A549 (cell line): ENCODE results near the gene KIF16B. TPM values are rescaled to one million over a fixed set of nuclear protein-coding genes. Genes with fewer than 3 reads are reported as not detected.

Experiments
- ATAC-seq, 2 experiments: fragments of 200-7000 bp in 1 of 2; fragments of >200 bp in 1 of 2; cut with Nextera tagmentation in 1 of 2; cut with Tn5 transposase in 1 of 2; 3 replicates each; pipeline versions ENCODE4 v1.8.0 to v1.9.1; 2018 to 2020; ENCODE audit warnings: mild to moderate bottlenecking in 1 of 2, moderate library complexity in 1 of 2
- CTCF ChIA-PET: fragments of 300-600 bp; sonication (Branson Sonifier 250); formaldehyde crosslinking; extraction: SDS; loops from one replicate; lab custom pipeline; 2021; ENCODE audit warnings: antibody characterized with exemption, inconsistent platforms; lab: Yijun Ruan, JAX
- POLR2A ChIA-PET: fragments of 350-600 bp; formaldehyde crosslinking; extraction: SDS; loops from one replicate; lab custom pipeline; 2021; ENCODE audit warnings: antibody characterized with exemption, inconsistent platforms; lab: Yijun Ruan, JAX
- DNase-seq, 2 experiments: peaks; one replicate each; pipeline versions ENCODE4 v3.0.0 to v3.0.0-alpha.2; 2011 to 2016; ENCODE audit warnings: low read depth in 1 of 2, low spot score in 1 of 2
- FAIRE-seq: peaks from 2 replicates; lab custom pipeline; 2011; peaks lifted over from hg19 to GRCh38; lab: Jason Lieb, UNC
- H3K27ac ChIP-seq, 2 experiments: fragments of >200 bp; sonication (Bioruptor Twin); formaldehyde crosslinking; 3 replicates each; pipeline ENCODE4 v1.5.1; 2016 to 2017
- H3K4me1 ChIP-seq: fragments of >200 bp; sonication (Bioruptor Twin); formaldehyde crosslinking; 3 replicates; pipeline ENCODE4 v1.6.1; 2016
- H3K4me2 ChIP-seq: fragments of >200 bp; sonication (Bioruptor Twin); formaldehyde crosslinking; 3 replicates; pipeline ENCODE4 v1.6.1; 2016
- H3K4me3 ChIP-seq: fragments of >200 bp; sonication (Bioruptor Twin); formaldehyde crosslinking; 3 replicates; pipeline ENCODE4 v1.5.1; 2016
- H3K9me3 ChIP-seq: fragments of >200 bp; sonication (Bioruptor Twin); formaldehyde crosslinking; 3 replicates; pipeline ENCODE4 v1.6.1; 2016
- CHD4 ChIP-seq: fragments of 200-600 bp; sonication (generic); IDR thresholded peaks from 2 replicates; pipeline ENCODE4 v1.6.1; 2016; ENCODE audit warnings: antibody characterized with exemption, mild to moderate bottlenecking, borderline replicate concordance
- EHMT2 ChIP-seq: fragments of 200-600 bp; sonication (generic); IDR thresholded peaks from 2 replicates; pipeline ENCODE4 v1.6.1; 2016; ENCODE audit warnings: antibody characterized with exemption, low read depth, mild to moderate bottlenecking, moderate library complexity
- HOXA7 ChIP-seq: fragments of 250-450 bp; sonication (Bioruptor Pico); IDR thresholded peaks from 2 replicates; pipeline ENCODE4 v1.5.0; 2020; ENCODE audit warnings: mild to moderate bottlenecking, moderate library complexity
- JUN ChIP-seq, 2 experiments: fragments of >200 bp; sonication (Bioruptor Twin); formaldehyde crosslinking; IDR thresholded peaks; 2 replicates in 1 of 2; 3 replicates in 1 of 2; pipeline ENCODE4 v1.6.1; 2016 to 2017
- JUNB ChIP-seq: fragments of >200 bp; sonication (Bioruptor Twin); formaldehyde crosslinking; IDR thresholded peaks from 2 replicates; pipeline ENCODE4 v1.6.1; 2016
- KDM1A ChIP-seq: fragments of 200-600 bp; sonication (generic); IDR thresholded peaks from 2 replicates; pipeline ENCODE4 v1.6.1; 2016; ENCODE audit warnings: low read depth, mild to moderate bottlenecking
- MAZ ChIP-seq: fragments of 150-350 bp; IDR thresholded peaks from 2 replicates; pipeline ENCODE4 v1.6.1; 2014; ENCODE audit warnings: antibody characterized with exemption, low read depth, low read length, borderline replicate concordance
- NR3C1 ChIP-seq: fragments of >200 bp; sonication (Bioruptor Twin); formaldehyde crosslinking; IDR thresholded peaks from 3 replicates; pipeline ENCODE4 v1.6.1; 2017
- POLR2A ChIP-seq: IDR thresholded peaks from 2 replicates; pipeline ENCODE4 v1.6.1; 2012; ENCODE audit warnings: mild to moderate bottlenecking, low read length
- RARB ChIP-seq: fragments of 250-450 bp; sonication (Bioruptor Pico); IDR thresholded peaks from 2 replicates; pipeline ENCODE4 v1.8.0; 2021; ENCODE audit warnings: mild to moderate bottlenecking, moderate library complexity
- RFX5 ChIP-seq: fragments of 450-650 bp; IDR thresholded peaks from 2 replicates; pipeline ENCODE4 v1.7.1; 2014; ENCODE audit warnings: antibody characterized with exemption, mild to moderate bottlenecking, moderate library complexity
- ZFP36 ChIP-seq: fragments of 450-650 bp; IDR thresholded peaks from 2 replicates; pipeline ENCODE4 v1.6.1; 2014; ENCODE audit warnings: borderline replicate concordance; ENCODE audit not compliant: partially characterized antibody
- ZSCAN20 ChIP-seq: fragments of 250-450 bp; sonication (Bioruptor Pico); IDR thresholded peaks from 2 replicates; pipeline ENCODE4 v1.8.0; 2022; ENCODE audit warnings: mild to moderate bottlenecking, moderate library complexity
- WGBS: methylation state at CpG from one replicate; pipeline ENCODE4 v1.1.6; 2017; ENCODE audit errors: missing lambda C conversion rate; 5-methylcytosine and 5-hydroxymethylcytosine counted together
- polyA plus RNA-seq, 4 experiments: library from polyadenylated mRNA; depleted of rRNA in 3 of 4; stranded (reverse); fragments of >200 nt; fragmentation: RNase III in 1 of 4; extraction: RNeasy Plus Mini Kit Qiagen cat#74134 plus additional on column Dnase treatment in 1 of 4; gene quantifications; 2 replicates in 3 of 4; 3 replicates in 1 of 4; pipeline ENCODE4 v1.2.3, GENCODE V29; 2011 to 2017
- TF ChIP-seq, protein P1 (sequence below): fragments of >200 bp; sonication (Bioruptor Twin); formaldehyde crosslinking; IDR thresholded peaks from 3 replicates; pipeline ENCODE4 v1.5.1; 2016
- TF ChIP-seq, protein P2 (sequence below): IDR thresholded peaks from 2 replicates; pipeline ENCODE4 v1.6.1; 2012
- TF ChIP-seq, protein P3 (sequence below): fragments of 250-450 bp; sonication (Bioruptor Pico); IDR thresholded peaks from 2 replicates; pipeline ENCODE4 v1.5.0; 2021; ENCODE audit warnings: mild to moderate bottlenecking, moderate library complexity, borderline replicate concordance
- TF ChIP-seq, protein P4 (sequence below): fragments of 150-350 bp; IDR thresholded peaks from 2 replicates; pipeline ENCODE4 v1.6.1; 2014; ENCODE audit warnings: low read depth, mild to moderate bottlenecking, low read length

KIF16B gene
- polyA plus RNA-seq, 2 of the 4 experiments (the other 2 are of a cell fraction) = 14.1 to 23.3 TPM

DNA sequence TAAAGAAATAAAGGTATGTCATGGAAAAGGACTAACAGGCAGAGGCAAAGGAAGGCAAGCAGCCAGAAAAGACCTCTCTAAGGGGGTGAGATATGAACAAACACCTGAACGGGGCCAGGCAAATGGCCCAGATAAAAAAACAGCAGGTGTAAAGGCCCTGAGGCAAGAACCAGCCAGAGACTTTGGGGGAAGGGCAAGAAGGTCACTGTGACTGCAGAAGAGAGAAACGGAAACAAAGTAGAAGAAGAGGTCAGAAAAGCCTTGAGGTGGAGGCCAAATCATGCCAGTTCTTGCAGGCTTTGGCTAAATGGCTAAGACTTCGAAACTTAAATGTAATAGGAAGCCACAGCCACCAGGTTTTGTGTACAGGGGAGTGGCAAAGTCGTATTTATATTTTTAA, 30.8 kb downstream of the KIF16B start:
- CTCF ChIA-PET = no interaction called here
- no peak for FAIRE-seq
- peaks cover 6% of the 10 kb centered on the region; the same call in 1 of the 3 replicates for H3K4me1 ChIP-seq
- TF ChIP-seq, protein P1, sequence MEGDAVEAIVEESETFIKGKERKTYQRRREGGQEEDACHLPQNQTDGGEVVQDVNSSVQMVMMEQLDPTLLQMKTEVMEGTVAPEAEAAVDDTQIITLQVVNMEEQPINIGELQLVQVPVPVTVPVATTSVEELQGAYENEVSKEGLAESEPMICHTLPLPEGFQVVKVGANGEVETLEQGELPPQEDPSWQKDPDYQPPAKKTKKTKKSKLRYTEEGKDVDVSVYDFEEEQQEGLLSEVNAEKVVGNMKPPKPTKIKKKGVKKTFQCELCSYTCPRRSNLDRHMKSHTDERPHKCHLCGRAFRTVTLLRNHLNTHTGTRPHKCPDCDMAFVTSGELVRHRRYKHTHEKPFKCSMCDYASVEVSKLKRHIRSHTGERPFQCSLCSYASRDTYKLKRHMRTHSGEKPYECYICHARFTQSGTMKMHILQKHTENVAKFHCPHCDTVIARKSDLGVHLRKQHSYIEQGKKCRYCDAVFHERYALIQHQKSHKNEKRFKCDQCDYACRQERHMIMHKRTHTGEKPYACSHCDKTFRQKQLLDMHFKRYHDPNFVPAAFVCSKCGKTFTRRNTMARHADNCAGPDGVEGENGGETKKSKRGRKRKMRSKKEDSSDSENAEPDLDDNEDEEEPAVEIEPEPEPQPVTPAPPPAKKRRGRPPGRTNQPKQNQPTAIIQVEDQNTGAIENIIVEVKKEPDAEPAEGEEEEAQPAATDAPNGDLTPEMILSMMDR = no peak
- TF ChIP-seq RARB (CRISPR knock-in tag) = no peak
- TF ChIP-seq JUN (IDR thresholded peaks at IDR 0.05) = no peak
- no peak for TF ChIP-seq EHMT2
- TF ChIP-seq, all 56 proteins: peak for 0
- WGBS = 71% methylated on average over 4 of the region's 4 CpGs
- ATAC-seq = no peak
- Histone ChIP-seq H3K9me3 (no peaks in the 10 kb centered on the region), H3K4me3 (no peak overlapping the region), H3K4me2 (no peak overlapping the region), H3K27ac (no peak overlapping the region)
- no peak for DNase-seq
- POLR2A ChIA-PET = interaction anchor here (0.5 kb wide), 1 partner anchor 8 kb away, joined by 3 read pairs; no protein-coding TSS in a partner anchor

DNA sequence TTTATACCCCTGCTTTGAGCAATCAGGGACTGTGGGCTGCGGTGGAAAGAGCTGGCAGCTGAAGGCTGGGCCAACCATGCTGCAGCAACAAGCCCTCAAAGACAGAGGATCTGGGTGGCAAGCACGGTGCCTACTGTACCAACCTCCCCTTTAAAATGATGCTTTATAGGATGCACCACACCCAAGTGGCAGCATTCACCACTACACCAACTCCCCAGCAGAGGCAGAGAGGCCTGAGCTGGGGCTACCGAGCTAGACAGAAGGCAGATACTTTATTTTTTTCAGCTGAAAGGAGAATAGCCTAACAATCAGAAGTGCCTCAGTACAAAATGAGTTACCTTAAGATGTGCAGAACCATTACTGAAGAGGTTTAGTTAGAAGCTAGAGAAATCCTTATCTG, 31.4 kb downstream of the KIF16B start:
- Histone ChIP-seq H3K4me2 (no peak overlapping the region), H3K9me3 (no peaks in the 10 kb centered on the region), H3K27ac (no peak overlapping the region), H3K4me3 (no peak overlapping the region), H3K4me1 (peaks cover 6% of the 10 kb centered on the region; the same call in 1 of the 3 replicates)
- ChIA-PET POLR2A (interaction anchor here (0.5 kb wide), 1 partner anchor 8 kb away, joined by 3 read pairs; no protein-coding TSS in a partner anchor), CTCF (interaction anchor here (1.1 to 2.9 kb wide), 2 partner anchors 11 to 24 kb away, joined by 3 to 13 read pairs; no protein-coding TSS in a partner anchor)
- no peak for FAIRE-seq
- 85% methylated on average over 3 of the region's 3 CpGs for WGBS
- no peak for TF ChIP-seq KDM1A
- peak; percentile 51 to 56; a peak in 1 of 6 replicates for ATAC-seq
- no peak for DNase-seq

DNA sequence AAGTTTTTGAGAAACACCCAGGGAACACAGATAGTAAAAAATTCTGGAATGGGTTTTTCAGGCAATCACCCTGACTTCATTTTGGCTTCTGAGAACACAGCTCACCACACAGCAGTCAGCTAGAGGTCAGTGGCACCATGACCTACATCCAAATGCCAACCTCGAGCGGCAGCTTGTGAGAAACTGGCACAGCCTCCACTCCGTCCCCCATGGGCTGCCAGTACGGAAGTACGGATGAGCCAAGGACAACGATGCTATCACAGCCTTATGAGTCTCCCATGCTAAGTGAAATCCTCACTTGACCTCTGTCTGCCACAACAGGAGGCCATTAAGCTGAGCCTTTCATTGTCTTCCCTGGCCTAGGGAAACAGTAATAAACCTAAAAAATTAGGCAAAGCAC, 32.0 kb downstream of the KIF16B start:
- 98% methylated on average over 6 of the region's 6 CpGs for WGBS
- TF ChIP-seq ZFP36 (no peak), RARB (CRISPR knock-in tag) (no peak), ZSCAN20 (CRISPR knock-in tag) (no peak), NR3C1 (no peak), KDM1A (no peak), POLR2A (no peak), CHD4 (no peak), RFX5 (no peak), HOXA7 (CRISPR knock-in tag) (no peak), JUNB (no peak), MAZ (no peak)
- TF ChIP-seq, protein P2, sequence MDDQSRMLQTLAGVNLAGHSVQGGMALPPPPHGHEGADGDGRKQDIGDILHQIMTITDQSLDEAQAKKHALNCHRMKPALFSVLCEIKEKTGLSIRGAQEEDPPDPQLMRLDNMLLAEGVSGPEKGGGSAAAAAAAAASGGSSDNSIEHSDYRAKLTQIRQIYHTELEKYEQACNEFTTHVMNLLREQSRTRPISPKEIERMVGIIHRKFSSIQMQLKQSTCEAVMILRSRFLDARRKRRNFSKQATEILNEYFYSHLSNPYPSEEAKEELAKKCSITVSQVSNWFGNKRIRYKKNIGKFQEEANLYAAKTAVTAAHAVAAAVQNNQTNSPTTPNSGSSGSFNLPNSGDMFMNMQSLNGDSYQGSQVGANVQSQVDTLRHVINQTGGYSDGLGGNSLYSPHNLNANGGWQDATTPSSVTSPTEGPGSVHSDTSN = no peak
- TF ChIP-seq, protein P3, sequence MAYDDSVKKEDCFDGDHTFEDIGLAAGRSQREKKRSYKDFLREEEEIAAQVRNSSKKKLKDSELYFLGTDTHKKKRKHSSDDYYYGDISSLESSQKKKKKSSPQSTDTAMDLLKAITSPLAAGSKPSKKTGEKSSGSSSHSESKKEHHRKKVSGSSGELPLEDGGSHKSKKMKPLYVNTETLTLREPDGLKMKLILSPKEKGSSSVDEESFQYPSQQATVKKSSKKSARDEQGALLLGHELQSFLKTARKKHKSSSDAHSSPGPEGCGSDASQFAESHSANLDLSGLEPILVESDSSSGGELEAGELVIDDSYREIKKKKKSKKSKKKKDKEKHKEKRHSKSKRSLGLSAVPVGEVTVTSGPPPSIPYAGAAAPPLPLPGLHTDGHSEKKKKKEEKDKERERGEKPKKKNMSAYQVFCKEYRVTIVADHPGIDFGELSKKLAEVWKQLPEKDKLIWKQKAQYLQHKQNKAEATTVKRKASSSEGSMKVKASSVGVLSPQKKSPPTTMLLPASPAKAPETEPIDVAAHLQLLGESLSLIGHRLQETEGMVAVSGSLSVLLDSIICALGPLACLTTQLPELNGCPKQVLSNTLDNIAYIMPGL (CRISPR knock-in tag) = no peak
- TF ChIP-seq, protein P4, sequence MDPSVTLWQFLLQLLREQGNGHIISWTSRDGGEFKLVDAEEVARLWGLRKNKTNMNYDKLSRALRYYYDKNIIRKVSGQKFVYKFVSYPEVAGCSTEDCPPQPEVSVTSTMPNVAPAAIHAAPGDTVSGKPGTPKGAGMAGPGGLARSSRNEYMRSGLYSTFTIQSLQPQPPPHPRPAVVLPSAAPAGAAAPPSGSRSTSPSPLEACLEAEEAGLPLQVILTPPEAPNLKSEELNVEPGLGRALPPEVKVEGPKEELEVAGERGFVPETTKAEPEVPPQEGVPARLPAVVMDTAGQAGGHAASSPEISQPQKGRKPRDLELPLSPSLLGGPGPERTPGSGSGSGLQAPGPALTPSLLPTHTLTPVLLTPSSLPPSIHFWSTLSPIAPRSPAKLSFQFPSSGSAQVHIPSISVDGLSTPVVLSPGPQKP = no peak
- H3K27ac ChIP-seq = no peak overlapping the region
- DNase-seq = no peak
- ChIA-PET POLR2A (no interaction called here), CTCF (interaction anchor here (1.1 to 2.9 kb wide), 2 partner anchors 12 to 23 kb away, joined by 3 to 13 read pairs; no protein-coding TSS in a partner anchor)
- no peak for ATAC-seq
- no peak overlapping the region for H3K4me3 ChIP-seq
- H3K4me2 ChIP-seq = no peak overlapping the region
- no peak for FAIRE-seq
- H3K9me3 ChIP-seq = no peaks in the 10 kb centered on the region
- H3K4me1 ChIP-seq = peaks cover 6% of the 10 kb centered on the region; the same call in 1 of the 3 replicates
